Heart right ventricle (tissue), 16 donors: ENCODE measurements around the gene RIPK1. TPM values are rescaled to one million over a fixed set of nuclear protein-coding genes. Genes with fewer than 3 reads are reported as not detected.
A peak's percentile ranks its signal among the peaks of the same experiment; 100 is the strongest.
"Not testable (repeated sequence)": the region's sequence is repeated elsewhere in the genome, so short reads cannot be mapped to it uniquely, and the experiment has no call there.

ENCODE experiments used
- ATAC-seq, 8 donors: fragments of 200-7000 bp; cut with Tn5 transposase; one replicate each; pipeline ENCODE4 v1.9.1; 2020; ENCODE audit warnings: mild to moderate bottlenecking in 8 of 8, moderate library complexity in 8 of 8, moderate number of reproducible peaks in 1 of 8
- DNase-seq, 2 donors: peaks; one replicate each; pipeline ENCODE4 v3.0.0-alpha.2; 2020
- H3K27ac ChIP-seq, 10 donors: fragments of 200-600 bp; sonication (generic) in 2 of 10; one replicate each; pipeline versions ENCODE4 v1.5.0 to v1.8.0; 2020 to 2022; ENCODE audit warnings: mild to moderate bottlenecking in 3 of 10
- H3K27me3 ChIP-seq, 7 donors: fragments of 200-600 bp; one replicate each; pipeline ENCODE4 v1.8.0; 2021 to 2022; ENCODE audit warnings: mild to moderate bottlenecking in 2 of 7
- H3K36me3 ChIP-seq, 9 donors: fragments of 200-600 bp; sonication (generic) in 1 of 9; one replicate each; pipeline versions ENCODE4 v1.5.0 to v1.8.0; 2020 to 2022; ENCODE audit warnings: mild to moderate bottlenecking in 2 of 9
- H3K4me1 ChIP-seq, 9 donors: fragments of 200-600 bp; sonication (generic) in 1 of 9; one replicate each; pipeline versions ENCODE4 v1.5.0 to v1.8.0; 2020 to 2022; ENCODE audit warnings: mild to moderate bottlenecking in 4 of 9
- H3K4me3 ChIP-seq, 10 donors: fragments of 200-600 bp; sonication (generic) in 2 of 10; one replicate each; pipeline versions ENCODE4 v1.5.0 to v1.8.0; 2020 to 2022; ENCODE audit warnings: mild to moderate bottlenecking in 7 of 10, moderate library complexity in 2 of 10
- H3K9me3 ChIP-seq, 11 donors: fragments of 200-600 bp in 10 of 11; sonication (generic) in 2 of 11; one replicate each; pipeline versions ENCODE4 v1.5.0 to v1.8.0; 2013 to 2022; ENCODE audit warnings: mild to moderate bottlenecking in 2 of 11, control low read depth in 1 of 11, moderate library complexity in 1 of 11
- WGBS, 2 donors: extraction: QIAGEN DNeasy Blood & Tissue Kit; methylation state at CpG; one replicate each; pipeline ENCODE4 v1.1.7; 2013; ENCODE audit warnings: inconsistent platforms in 1 of 2; 5-methylcytosine and 5-hydroxymethylcytosine counted together
- intact Hi-C, 10 donors: fragments of 100-400 bp; cut with DNase I; formaldehyde crosslinking; loops; one replicate each; pipeline versions ENCODE4 v1.11.1 to v1.14.2; 2022
- polyA plus RNA-seq, 2 donors: library from polyadenylated mRNA; stranded (reverse); fragments of 200-250 nt; gene quantifications; one replicate each; pipeline ENCODE4 v1.2.3, GENCODE V29; 2013
- total RNA-seq, 10 donors: library from RNA; stranded (reverse); fragmentation: NEBNext Ultra II Directional in 3 of 10; extraction: Animal tissue kit (Norgen Biotek cat#: 25700) in 3 of 10; gene quantifications; one replicate each; pipeline versions ENCODE4 v1.2.1 to v1.2.4, GENCODE V29; 2021 to 2023
- TF ChIP-seq, protein P1 (sequence below), 9 donors: fragments of 200-600 bp; sonication (generic) in 2 of 9; IDR thresholded peaks; one replicate each; pipeline versions ENCODE4 v1.5.0 to v1.8.0; 2021 to 2022; ENCODE audit warnings: antibody characterized with exemption in 9 of 9, mild to moderate bottlenecking in 5 of 9, moderate library complexity in 1 of 9
- donor health status: Arrhythmogenic right ventricular cardiomyopathy.
- donor health status: ischemic (EF 13 %, LVEDD 7.1; RV severe dilation, severe dysfunction).
- donor health status: healthy with polysubstance abuse.
- donor health status: DM: no; HTN: yes; CAD: no.
- donor health status: DM: no; HTN: no; CAD: no.
- donor health status: ischemic (EF 25% LVEDD 6.9; RV normal size, moderate dysfunction).
- donor health status: ischemic (EF 25% LVEDD 5.7; RV mildly dilated, moderate dysfunction).
- donor health status: healthy.
- donor health status: DM: yes; HTN: yes; CAD: no.
- donor health status: Ischemic cardiomyopathy.
- donor health status: ischemic (EF 35%, LVEDD 5.7; RV mildly dilated, moderate dysfunction).
- donor health status: nonischemic (EF 11% LVEDD 7.7; RV severe dilation, severe dysfunction).
- donor health status: DM: yes; HTN: yes; CAD: no.
- donor health status: PGD.
- donor health status: ischemic (EF 29% LVEDD 5.4; RV normal size, mild dysfunction).
- donor health status: nonischemic (EF 23%, LVEDD 6.1; RV moderate dilation, normal function).

Gene RIPK1
- total and polyA plus RNA-seq, 12 donors, result 5.1 to 12.9 (median 6.4) TPM

GRCh38 chr6:3075772-3076113, 7.4 kb downstream of the RIPK1 start:
- WGBS, 2 donors, result 76 to 81% methylated on average over 4 of the region's 4 CpGs
- Histone ChIP-seq H3K9me3 (peaks cover 0 to 5% (median 0%) of the 10 kb centered on the region in 11 donors), H3K27ac (peak overlapping the region in 1 of 10 donors; percentile 45), H3K4me1 (peaks cover 0 to 45% (median 20%) of the 10 kb centered on the region in 9 donors), H3K27me3 (no peaks in the 10 kb centered on the region), H3K4me3 (no peak overlapping the region), H3K36me3 (peaks cover 0 to 81% (median 27%) of the 10 kb centered on the region in 9 donors)
- no peak for DNase-seq
- intact Hi-C loops, result no loop called here
- no peak for ATAC-seq
- TF ChIP-seq, protein P1, sequence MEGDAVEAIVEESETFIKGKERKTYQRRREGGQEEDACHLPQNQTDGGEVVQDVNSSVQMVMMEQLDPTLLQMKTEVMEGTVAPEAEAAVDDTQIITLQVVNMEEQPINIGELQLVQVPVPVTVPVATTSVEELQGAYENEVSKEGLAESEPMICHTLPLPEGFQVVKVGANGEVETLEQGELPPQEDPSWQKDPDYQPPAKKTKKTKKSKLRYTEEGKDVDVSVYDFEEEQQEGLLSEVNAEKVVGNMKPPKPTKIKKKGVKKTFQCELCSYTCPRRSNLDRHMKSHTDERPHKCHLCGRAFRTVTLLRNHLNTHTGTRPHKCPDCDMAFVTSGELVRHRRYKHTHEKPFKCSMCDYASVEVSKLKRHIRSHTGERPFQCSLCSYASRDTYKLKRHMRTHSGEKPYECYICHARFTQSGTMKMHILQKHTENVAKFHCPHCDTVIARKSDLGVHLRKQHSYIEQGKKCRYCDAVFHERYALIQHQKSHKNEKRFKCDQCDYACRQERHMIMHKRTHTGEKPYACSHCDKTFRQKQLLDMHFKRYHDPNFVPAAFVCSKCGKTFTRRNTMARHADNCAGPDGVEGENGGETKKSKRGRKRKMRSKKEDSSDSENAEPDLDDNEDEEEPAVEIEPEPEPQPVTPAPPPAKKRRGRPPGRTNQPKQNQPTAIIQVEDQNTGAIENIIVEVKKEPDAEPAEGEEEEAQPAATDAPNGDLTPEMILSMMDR (IDR thresholded peaks at IDR 0.05), result no peak

DNA sequence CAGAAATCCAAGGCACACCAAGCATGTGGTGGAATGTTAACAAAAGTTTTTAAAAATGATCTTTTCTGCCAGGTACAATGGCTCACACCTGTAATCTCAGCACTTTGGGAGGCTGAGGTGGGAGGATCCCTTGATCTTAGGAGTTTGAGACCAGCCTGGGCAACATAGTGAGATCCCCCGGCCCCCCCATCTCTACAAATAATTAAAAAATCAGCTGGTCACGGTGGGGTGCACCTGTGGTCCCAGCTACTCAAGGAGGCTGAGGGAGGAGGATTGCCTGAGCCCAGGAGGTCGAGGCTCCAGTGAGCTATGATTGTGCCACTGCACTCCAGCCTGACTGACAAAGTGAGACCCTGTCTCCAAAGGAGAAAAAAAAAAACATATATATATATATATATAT, 8.0 kb downstream of the RIPK1 start:
- ATAC-seq, result no peak
- H3K27me3 ChIP-seq, result no peaks in the 10 kb centered on the region
- intact Hi-C loops, result no loop called here
- peak overlapping the region in 1 of 10 donors; percentile 45 for H3K27ac ChIP-seq
- 94 to 96% methylated on average over 3 of the region's 3 CpGs for WGBS, 2 donors
- peaks cover 0 to 44% (median 16%) of the 10 kb centered on the region in 9 donors for H3K4me1 ChIP-seq
- H3K36me3 ChIP-seq, result peaks cover 0 to 83% (median 33%) of the 10 kb centered on the region in 9 donors
- DNase-seq, result no peak
- TF ChIP-seq, protein P1 (IDR thresholded peaks at IDR 0.05), result no peak
- H3K4me3 ChIP-seq, result no peak overlapping the region
- peaks cover 0 to 5% (median 0%) of the 10 kb centered on the region in 11 donors for H3K9me3 ChIP-seq

DNA sequence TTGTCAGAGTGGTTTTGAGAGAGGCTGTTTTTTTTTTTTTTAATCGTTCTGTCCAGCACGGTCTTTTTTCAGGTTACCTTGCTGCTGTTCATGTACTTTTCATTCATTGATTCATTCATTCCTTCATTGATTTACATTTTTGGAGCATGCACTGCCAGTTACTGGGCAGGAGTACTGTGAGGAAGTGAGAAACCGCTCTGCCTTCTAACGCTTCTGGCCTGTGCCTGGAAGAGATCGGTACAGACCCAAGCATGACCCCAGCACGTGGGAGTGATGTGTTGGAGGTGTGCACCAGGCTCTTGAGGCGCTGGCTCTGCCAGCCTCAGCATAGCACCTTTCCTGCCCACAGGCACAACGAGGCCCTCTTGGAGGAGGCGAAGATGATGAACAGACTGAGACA, 9.1 kb downstream of the RIPK1 start:
- intact Hi-C loops, result no loop called here
- DNase-seq (no peak), ATAC-seq (no peak)
- H3K4me1 ChIP-seq, result peaks cover 0 to 41% (median 16%) of the 10 kb centered on the region in 9 donors
- TF ChIP-seq, protein P1 (IDR thresholded peaks at IDR 0.05), result no peak
- no peaks in the 10 kb centered on the region for H3K27me3 ChIP-seq
- no peak overlapping the region for H3K27ac ChIP-seq
- no peak overlapping the region for H3K4me3 ChIP-seq
- peaks cover 0 to 83% (median 35%) of the 10 kb centered on the region in 9 donors for H3K36me3 ChIP-seq
- H3K9me3 ChIP-seq, result peaks cover 0 to 5% (median 0%) of the 10 kb centered on the region in 11 donors
- WGBS, 2 donors, result 87 to 88% methylated on average over 9 of the region's 9 CpGs

- H3K27me3 ChIP-seq, H3K9me3 ChIP-seq, H3K27ac ChIP-seq, H3K4me3 ChIP-seq, DNase-seq, intact Hi-C loops, ATAC-seq: not testable (repeated sequence)
- H3K4me1 ChIP-seq, result peaks cover 0 to 37% (median 11%) of the 10 kb centered on the region in 9 donors
- WGBS, 2 donors, result 97 to 99% methylated on average over 8 of the region's 8 CpGs
- peaks cover 0 to 84% (median 42%) of the 10 kb centered on the region in 9 donors for H3K36me3 ChIP-seq
Observed at GRCh38 chr6:3078952-3079351, 10.7 kb downstream of the RIPK1 start.

DNA sequence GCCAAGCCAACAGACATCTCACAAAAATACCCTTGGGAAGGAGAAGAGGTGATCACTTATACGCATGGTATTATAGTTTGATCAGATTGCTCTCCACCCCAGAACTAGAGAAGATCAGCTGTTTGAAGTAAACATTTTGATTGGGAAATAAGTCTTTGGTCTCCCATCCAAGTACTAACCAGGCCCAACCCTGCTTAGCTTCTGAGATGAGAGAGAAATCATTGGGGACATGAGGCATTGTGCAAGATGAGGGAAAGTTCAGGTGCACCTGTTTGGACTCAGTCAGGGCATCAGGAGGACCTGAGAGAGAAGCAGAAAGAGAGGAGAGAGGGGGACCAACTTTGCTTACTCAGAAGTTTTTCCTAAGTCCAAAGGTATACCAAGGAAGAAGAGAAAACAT, 11.4 kb downstream of the RIPK1 start:
- Histone ChIP-seq H3K4me3 (no peak overlapping the region), H3K4me1 (peaks cover 0 to 31% (median 10%) of the 10 kb centered on the region in 9 donors), H3K27me3 (no peaks in the 10 kb centered on the region), H3K27ac (no peak overlapping the region), H3K9me3 (peaks cover 0 to 5% (median 0%) of the 10 kb centered on the region in 11 donors), H3K36me3 (peaks cover 0 to 87% (median 42%) of the 10 kb centered on the region in 9 donors)
- TF ChIP-seq, protein P1 (IDR thresholded peaks at IDR 0.05), result no peak
- intact Hi-C loops, result no loop called here
- ATAC-seq, result no peak
- WGBS, 2 donors, result 93 to 100% methylated on average over 1 of the region's 1 CpG
- no peak for DNase-seq
